ENCODE results near the gene MKRN2OS.

Gene MKRN2OS

DNA sequence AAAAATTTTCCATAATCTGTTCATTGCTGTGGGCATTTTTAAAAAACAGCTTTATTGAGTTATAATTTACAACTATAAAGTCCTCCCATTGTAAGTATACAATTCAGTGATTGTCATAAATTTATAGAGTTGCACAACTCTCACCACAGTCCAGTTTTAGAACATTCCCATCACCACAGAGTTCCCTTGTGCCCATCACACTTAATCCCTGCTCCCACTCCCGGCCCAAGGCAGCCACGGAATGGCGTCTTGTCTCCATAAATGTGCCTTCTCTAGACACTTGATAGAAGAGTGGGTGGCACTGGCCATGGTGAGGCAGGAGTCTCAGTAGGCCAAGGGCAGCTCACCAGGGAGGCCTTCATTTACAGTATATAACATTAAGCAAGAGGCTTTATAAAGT is 54.8 kb downstream of the MKRN2OS start:
- Histone ChIP-seq H3K79me2 (ENCODE audit: insufficient read depth, low read length) (peaks cover 30% of the 10 kb centered on the region), H3K9ac (ENCODE audit: low read depth, low read length) (no peak overlapping the region), H4K20me1 (ENCODE audit: insufficient read depth, low read length) (no peaks in the 10 kb centered on the region), H3K4me3 (ENCODE audit: low read depth in 1 of 2, low read length in 2 of 2) (no peak overlapping the region), H3K4me1 (ENCODE audit: insufficient read depth, low read length) (peaks cover 15% of the 10 kb centered on the region), H3K27me3 (ENCODE audit: insufficient read depth, low read length, poor library complexity) (no peaks in the 10 kb centered on the region), H2AFZ (ENCODE audit: low read depth, low read length) (no peak overlapping the region), H3K36me3 (ENCODE audit: insufficient read depth, low read length) (peaks cover 69% of the 10 kb centered on the region; the same call in 1 of the 2 replicates), H3K9me3 (ENCODE audit: insufficient read depth, low read length, severe bottlenecking) (no peaks in the 10 kb centered on the region), H3K4me2 (ENCODE audit: insufficient read depth, low read length) (no peak overlapping the region), H3K27ac (ENCODE audit: low read length) (no peak overlapping the region)
- TF ChIP-seq EZH2 (IDR thresholded peaks at IDR 0.05; ENCODE audit: borderline replicate concordance, low read depth, low read length, severe bottlenecking), result no peak
- TF ChIP-seq, protein P1, sequence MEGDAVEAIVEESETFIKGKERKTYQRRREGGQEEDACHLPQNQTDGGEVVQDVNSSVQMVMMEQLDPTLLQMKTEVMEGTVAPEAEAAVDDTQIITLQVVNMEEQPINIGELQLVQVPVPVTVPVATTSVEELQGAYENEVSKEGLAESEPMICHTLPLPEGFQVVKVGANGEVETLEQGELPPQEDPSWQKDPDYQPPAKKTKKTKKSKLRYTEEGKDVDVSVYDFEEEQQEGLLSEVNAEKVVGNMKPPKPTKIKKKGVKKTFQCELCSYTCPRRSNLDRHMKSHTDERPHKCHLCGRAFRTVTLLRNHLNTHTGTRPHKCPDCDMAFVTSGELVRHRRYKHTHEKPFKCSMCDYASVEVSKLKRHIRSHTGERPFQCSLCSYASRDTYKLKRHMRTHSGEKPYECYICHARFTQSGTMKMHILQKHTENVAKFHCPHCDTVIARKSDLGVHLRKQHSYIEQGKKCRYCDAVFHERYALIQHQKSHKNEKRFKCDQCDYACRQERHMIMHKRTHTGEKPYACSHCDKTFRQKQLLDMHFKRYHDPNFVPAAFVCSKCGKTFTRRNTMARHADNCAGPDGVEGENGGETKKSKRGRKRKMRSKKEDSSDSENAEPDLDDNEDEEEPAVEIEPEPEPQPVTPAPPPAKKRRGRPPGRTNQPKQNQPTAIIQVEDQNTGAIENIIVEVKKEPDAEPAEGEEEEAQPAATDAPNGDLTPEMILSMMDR (IDR thresholded peaks at IDR 0.05; ENCODE audit: borderline replicate concordance, extremely low read depth, low read length, poor library complexity, severe bottlenecking), result no peak
- ATAC-seq (ENCODE audit: insufficient read depth, low read depth) (no peak), DNase-seq (no peak)

DNA sequence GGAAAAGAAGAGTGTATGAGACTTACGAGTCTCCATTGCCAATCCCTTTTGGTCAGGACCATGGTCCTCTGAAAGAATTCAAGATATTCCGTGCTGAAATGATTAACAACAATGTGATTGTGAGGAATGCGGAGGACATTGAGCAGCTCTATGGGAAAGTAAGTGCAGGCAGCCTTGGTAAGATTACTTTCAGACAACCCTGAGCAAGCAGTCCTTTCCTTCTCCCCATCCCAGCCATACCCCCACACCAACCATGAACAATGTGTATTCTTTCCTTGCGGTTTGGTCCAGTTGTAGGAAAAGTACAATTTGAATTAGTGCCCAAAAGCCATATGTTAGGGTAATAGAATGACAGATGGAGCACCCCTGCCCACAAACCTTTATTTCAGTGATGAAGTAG is 55.5 kb downstream of the MKRN2OS start:
- DNase-seq (no peak), ATAC-seq (ENCODE audit: insufficient read depth, low read depth) (no peak)
- TF ChIP-seq, protein P1 (IDR thresholded peaks at IDR 0.05; ENCODE audit: borderline replicate concordance, extremely low read depth, low read length, poor library complexity, severe bottlenecking), result no peak
- TF ChIP-seq EZH2 (IDR thresholded peaks at IDR 0.05; ENCODE audit: borderline replicate concordance, low read depth, low read length, severe bottlenecking), result no peak
- Histone ChIP-seq H3K4me1 (ENCODE audit: insufficient read depth, low read length) (peaks cover 22% of the 10 kb centered on the region), H3K79me2 (ENCODE audit: insufficient read depth, low read length) (peaks cover 37% of the 10 kb centered on the region), H3K9me3 (ENCODE audit: insufficient read depth, low read length, severe bottlenecking) (no peaks in the 10 kb centered on the region), H3K27ac (ENCODE audit: low read length) (no peak overlapping the region), H3K4me3 (ENCODE audit: low read depth in 1 of 2, low read length in 2 of 2) (no peak overlapping the region), H4K20me1 (ENCODE audit: insufficient read depth, low read length) (no peaks in the 10 kb centered on the region), H3K27me3 (ENCODE audit: insufficient read depth, low read length, poor library complexity) (no peaks in the 10 kb centered on the region), H3K36me3 (ENCODE audit: insufficient read depth, low read length) (peaks cover 64% of the 10 kb centered on the region; the same call in 1 of the 2 replicates), H2AFZ (ENCODE audit: low read depth, low read length) (no peak overlapping the region), H3K4me2 (ENCODE audit: insufficient read depth, low read length) (no peak overlapping the region), H3K9ac (ENCODE audit: low read depth, low read length) (no peak overlapping the region)
